ENCODE measurements around the gene OR6J1.
"Not testable (repeated sequence)": the region's sequence is repeated elsewhere in the genome, so short reads cannot be mapped to it uniquely, and the experiment has no call there.

Gene OR6J1

DNA sequence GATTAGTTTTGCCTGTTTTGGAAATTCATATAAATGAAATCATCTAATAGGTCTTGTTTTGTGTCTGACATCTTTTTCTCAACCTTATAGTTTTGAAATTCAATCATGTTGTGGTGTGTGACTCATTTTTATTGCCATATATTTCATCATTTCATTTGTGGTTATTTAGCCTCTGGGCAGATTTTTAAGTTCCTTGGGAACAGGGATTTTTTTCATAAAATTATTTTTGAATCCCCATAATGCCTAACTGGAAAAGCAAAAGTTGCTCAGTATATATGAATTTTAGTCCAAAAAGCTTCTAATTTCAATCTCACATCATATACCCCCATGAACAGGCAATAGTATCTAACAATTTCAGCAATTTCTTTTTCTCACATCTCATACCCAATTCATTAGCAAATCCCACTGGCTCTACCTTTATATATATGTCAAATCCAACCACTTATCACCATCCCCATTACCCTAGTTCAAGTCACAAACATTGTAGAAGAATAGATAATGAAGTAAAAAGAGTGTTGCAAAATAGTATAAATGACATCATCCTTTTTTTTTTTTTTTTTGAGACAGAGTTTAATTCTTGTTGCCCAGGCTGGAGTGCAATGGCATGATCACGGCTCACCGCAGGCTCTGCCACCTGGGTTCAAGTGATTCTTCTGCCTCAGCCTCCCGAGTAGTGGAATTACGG, 2.6 kb upstream of the OR6J1 start:
- Histone ChIP-seq H3K4me3 (peak overlapping the region; percentile 21), H3K9ac (ENCODE audit: insufficient read length) (peak overlapping the region; percentile 60), H3K9me3 (ENCODE audit: low read depth, low read length) (no peaks in the 10 kb centered on the region), H3K36me3 (ENCODE audit: insufficient read depth, low read length) (no peaks in the 10 kb centered on the region), H3K27ac (peak overlapping the region; percentile 98)
- DNase-seq (ENCODE audit: low read depth, low spot score): peak; percentile 75
- TF ChIP-seq POLR2AphosphoS5 (IDR thresholded peaks at IDR 0.05; ENCODE audit: borderline replicate concordance, low read depth, low read length) (no peak), FOXP2 (optimal IDR thresholded peaks at IDR 0.05; ENCODE audit: control extremely low read depth, extremely low read length, insufficient read depth) (no peak), EZH2 (IDR thresholded peaks at IDR 0.05) (no peak)

DNA sequence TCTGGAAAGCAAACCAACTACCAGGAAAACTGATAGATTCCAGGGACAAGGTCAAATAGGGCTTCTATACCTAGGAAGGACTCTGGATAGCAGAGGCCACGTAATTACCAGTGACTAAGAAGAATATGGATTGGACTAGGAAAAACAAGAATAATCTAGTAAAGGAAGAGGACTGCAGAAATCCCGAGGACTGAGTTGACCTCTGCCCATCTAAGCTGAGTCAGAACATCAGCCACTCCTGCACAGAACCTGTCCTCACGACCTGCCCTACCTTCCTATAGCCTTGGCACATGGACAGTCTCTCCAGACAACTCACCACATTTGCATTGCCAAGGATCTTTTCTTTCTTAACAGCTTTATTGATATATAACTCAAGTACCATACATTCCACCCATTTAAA, 2.3 kb downstream of the OR6J1 start:
- Histone ChIP-seq H3K36me3 (ENCODE audit: insufficient read depth, low read length) (no peaks in the 10 kb centered on the region), H3K9ac (ENCODE audit: insufficient read length) (no peak overlapping the region), H3K9me3 (ENCODE audit: low read depth, low read length) (no peaks in the 10 kb centered on the region), H3K4me3 (no peak overlapping the region), H3K27ac (no peak overlapping the region)
- TF ChIP-seq FOXP2 (optimal IDR thresholded peaks at IDR 0.05; ENCODE audit: control extremely low read depth, extremely low read length, insufficient read depth) (no peak), POLR2AphosphoS5 (IDR thresholded peaks at IDR 0.05; ENCODE audit: borderline replicate concordance, low read depth, low read length) (no peak), EZH2 (IDR thresholded peaks at IDR 0.05) (no peak)
- no peak for DNase-seq (ENCODE audit: low read depth, low spot score)

DNA sequence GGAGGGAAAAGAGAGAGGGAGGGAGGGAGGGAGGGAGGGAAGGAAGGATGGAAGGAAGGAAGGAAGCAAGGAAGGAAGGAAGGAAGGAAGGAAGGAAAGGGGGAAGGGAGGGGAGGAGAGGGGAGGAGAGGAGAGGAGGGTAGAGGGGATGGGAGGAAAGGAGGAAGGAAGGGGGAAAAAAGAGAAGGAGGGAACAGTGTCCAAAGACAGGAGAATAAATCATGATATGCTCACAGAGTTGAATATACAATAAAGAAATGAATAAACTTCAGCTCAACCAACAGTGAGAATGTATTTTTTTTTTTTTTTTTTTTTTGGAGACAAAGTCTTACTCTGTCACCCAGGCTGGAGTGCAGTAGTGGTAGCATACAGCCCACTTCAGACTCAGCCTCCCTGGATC, 4.0 kb downstream of the OR6J1 start:
- DNase-seq (ENCODE audit: low read depth, low spot score): no peak
- Histone ChIP-seq H3K36me3 (ENCODE audit: insufficient read depth, low read length) (no peaks in the 10 kb centered on the region), H3K27ac (no peak overlapping the region), H3K9me3 (ENCODE audit: low read depth, low read length) (no peaks in the 10 kb centered on the region), H3K4me3 (no peak overlapping the region), H3K9ac (ENCODE audit: insufficient read length) (no peak overlapping the region)
- TF ChIP-seq POLR2AphosphoS5 (IDR thresholded peaks at IDR 0.05; ENCODE audit: borderline replicate concordance, low read depth, low read length) (no peak), FOXP2 (optimal IDR thresholded peaks at IDR 0.05; ENCODE audit: control extremely low read depth, extremely low read length, insufficient read depth) (no peak), EZH2 (IDR thresholded peaks at IDR 0.05) (no peak)

DNA sequence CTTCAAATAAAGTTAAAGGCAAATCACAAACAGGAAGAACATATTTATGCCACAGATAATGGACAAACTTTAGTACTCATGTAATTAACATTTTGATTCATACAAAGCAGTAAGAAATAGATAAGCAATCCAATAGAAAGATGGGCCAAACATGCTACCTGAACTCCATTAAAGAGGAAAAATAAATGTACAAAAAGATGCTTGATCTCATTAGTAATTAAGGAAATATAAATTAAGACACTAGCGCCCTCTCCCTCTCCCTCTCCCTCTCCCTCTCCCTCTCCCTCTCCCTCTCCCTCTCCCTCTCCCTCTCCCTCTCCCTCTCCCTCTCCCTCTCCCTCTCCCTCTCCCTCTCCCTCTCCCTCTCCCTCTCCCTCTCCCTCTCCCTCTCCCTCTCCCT, 8.2 kb downstream of the OR6J1 start:
- not testable (repeated sequence) for H3K4me3 ChIP-seq; H3K27ac ChIP-seq; H3K9me3 ChIP-seq (ENCODE audit: low read depth, low read length); H3K9ac ChIP-seq (ENCODE audit: insufficient read length); H3K36me3 ChIP-seq (ENCODE audit: insufficient read depth, low read length); DNase-seq (ENCODE audit: low read depth, low spot score)

DNA sequence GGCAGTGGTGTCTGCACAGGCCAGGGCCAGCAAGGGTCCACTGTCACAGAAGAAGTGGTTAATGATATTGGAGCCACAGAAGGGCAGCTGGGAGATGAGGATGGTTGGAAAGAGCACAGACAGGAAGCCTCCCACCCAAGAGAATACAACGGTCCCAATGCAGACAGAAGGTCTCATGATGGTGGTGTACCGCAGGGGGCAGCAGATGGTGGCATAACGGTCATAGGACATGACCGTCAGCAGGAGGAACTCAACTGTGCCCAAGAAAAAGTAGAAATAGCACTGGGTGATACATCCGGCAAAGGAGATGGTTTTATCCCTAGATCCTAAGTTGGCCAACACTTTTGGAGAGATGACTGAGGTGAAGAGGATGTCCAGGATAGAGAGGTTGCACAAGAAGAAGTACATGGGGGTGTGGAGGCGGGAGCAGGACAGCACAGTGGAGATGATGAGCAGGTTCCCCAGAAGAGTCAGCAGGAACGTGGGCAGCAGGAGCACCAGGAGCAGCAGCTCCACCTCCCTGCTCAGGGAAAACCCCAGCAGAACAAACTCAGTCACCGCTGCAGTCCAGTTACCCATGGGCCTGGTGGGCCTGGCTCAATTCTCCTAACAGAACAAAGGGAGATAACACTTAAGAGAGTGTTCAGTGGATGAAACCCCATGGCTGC, 9.8 kb downstream of the OR6J1 start:
- DNase-seq (ENCODE audit: low read depth, low spot score): no peak
- TF ChIP-seq POLR2AphosphoS5 (IDR thresholded peaks at IDR 0.05; ENCODE audit: borderline replicate concordance, low read depth, low read length): no peak
- TF ChIP-seq FOXP2 (optimal IDR thresholded peaks at IDR 0.05; ENCODE audit: control extremely low read depth, extremely low read length, insufficient read depth): no peak
- TF ChIP-seq EZH2 (IDR thresholded peaks at IDR 0.05): no peak
- Histone ChIP-seq H3K36me3 (ENCODE audit: insufficient read depth, low read length) (no peaks in the 10 kb centered on the region), H3K4me3 (no peak overlapping the region), H3K9ac (ENCODE audit: insufficient read length) (no peak overlapping the region), H3K27ac (no peak overlapping the region), H3K9me3 (ENCODE audit: low read depth, low read length) (no peaks in the 10 kb centered on the region)

DNA sequence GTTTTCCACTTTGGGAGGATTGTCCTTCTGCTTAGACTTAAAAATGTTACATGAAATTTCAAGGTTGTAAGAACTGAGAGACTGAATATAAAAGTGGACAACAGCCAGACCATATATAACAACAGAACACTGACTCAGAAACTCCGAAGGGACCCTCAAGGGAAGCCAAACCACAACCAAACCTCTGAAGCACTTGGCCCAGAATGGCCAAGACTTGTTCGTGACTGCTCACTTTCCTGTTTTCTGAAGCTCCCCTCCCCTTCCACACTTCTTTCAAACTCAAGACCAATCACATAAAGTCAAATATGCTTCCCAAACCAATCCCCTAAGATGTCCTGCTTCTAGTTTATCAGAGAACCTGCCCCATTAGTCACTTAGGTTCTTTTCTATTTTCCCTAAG, 13.7 kb downstream of the OR6J1 start:
- Histone ChIP-seq H3K9me3 (ENCODE audit: low read depth, low read length) (no peaks in the 10 kb centered on the region), H3K9ac (ENCODE audit: insufficient read length) (no peak overlapping the region), H3K36me3 (ENCODE audit: insufficient read depth, low read length) (no peaks in the 10 kb centered on the region), H3K27ac (no peak overlapping the region), H3K4me3 (no peak overlapping the region)
- DNase-seq (ENCODE audit: low read depth, low spot score): no peak
- TF ChIP-seq EZH2 (IDR thresholded peaks at IDR 0.05): no peak
- TF ChIP-seq FOXP2 (optimal IDR thresholded peaks at IDR 0.05; ENCODE audit: control extremely low read depth, extremely low read length, insufficient read depth): no peak
- TF ChIP-seq POLR2AphosphoS5 (IDR thresholded peaks at IDR 0.05; ENCODE audit: borderline replicate concordance, low read depth, low read length): no peak

DNA sequence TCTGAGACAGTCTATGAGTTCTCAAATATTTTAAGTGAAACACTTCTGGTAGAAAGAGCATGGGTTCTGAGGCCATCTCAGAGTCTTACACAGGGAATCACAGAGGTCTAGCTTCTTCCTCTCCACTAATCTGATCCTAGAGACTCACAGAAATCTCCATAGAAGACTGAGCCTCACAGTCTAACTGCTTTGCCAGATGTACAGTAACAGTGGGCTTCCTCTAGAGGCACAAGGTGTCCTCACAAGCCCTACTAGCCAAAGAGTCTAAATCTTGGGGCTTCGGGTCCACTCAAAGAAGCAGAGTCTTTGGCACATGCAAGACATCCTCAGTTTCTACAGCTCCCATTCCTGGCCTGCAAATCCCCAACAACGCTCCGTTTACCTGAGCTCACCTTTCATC, 14.1 kb downstream of the OR6J1 start:
- TF ChIP-seq POLR2AphosphoS5 (IDR thresholded peaks at IDR 0.05; ENCODE audit: borderline replicate concordance, low read depth, low read length): no peak
- no peak for TF ChIP-seq FOXP2 (optimal IDR thresholded peaks at IDR 0.05; ENCODE audit: control extremely low read depth, extremely low read length, insufficient read depth)
- TF ChIP-seq EZH2 (IDR thresholded peaks at IDR 0.05): no peak
- no peaks in the 10 kb centered on the region for H3K36me3 ChIP-seq (ENCODE audit: insufficient read depth, low read length)
- no peak overlapping the region for H3K27ac ChIP-seq
- no peak for DNase-seq (ENCODE audit: low read depth, low spot score)
- no peak overlapping the region for H3K4me3 ChIP-seq
- no peak overlapping the region for H3K9ac ChIP-seq (ENCODE audit: insufficient read length)
- H3K9me3 ChIP-seq (ENCODE audit: low read depth, low read length): no peaks in the 10 kb centered on the region

DNA sequence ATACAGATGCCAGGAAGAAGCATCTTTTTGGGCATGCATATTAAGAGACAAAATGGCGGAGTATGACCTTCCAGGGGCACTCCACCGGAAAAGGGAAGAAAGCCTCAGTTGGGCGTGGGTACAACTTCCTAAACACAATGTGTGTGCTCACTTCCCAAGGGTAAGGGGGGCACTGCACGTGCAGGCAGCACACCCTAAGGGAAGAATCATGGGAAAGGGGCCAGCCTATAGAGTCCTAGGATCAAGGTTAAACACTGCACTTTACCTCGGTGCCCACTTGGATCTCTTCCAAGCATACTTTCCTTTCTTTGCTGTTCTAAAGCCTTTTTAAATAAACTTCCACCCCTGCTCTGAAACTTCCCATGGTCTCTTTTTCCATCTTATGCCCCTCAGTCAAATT, 14.8 kb downstream of the OR6J1 start:
- H3K27ac ChIP-seq: no peak overlapping the region
- no peak overlapping the region for H3K9ac ChIP-seq (ENCODE audit: insufficient read length)
- no peak for DNase-seq (ENCODE audit: low read depth, low spot score)
- H3K36me3 ChIP-seq (ENCODE audit: insufficient read depth, low read length): no peaks in the 10 kb centered on the region
- TF ChIP-seq POLR2AphosphoS5 (IDR thresholded peaks at IDR 0.05; ENCODE audit: borderline replicate concordance, low read depth, low read length) (no peak), EZH2 (IDR thresholded peaks at IDR 0.05) (no peak), FOXP2 (optimal IDR thresholded peaks at IDR 0.05; ENCODE audit: control extremely low read depth, extremely low read length, insufficient read depth) (no peak)
- H3K4me3 ChIP-seq: no peak overlapping the region
- H3K9me3 ChIP-seq (ENCODE audit: low read depth, low read length): no peaks in the 10 kb centered on the region
